Nucleus accumbens (tissue), 56 donors: ENCODE measurements around the gene CRYBG2.
A peak's percentile ranks its signal among the peaks of the same experiment; 100 is the strongest.
"Not testable (repeated sequence)": the region's sequence is repeated elsewhere in the genome, so short reads cannot be mapped to it uniquely, and the experiment has no call there.

Source experiments
- DNase-seq, 56 donors: peaks; one replicate each; lab custom pipeline; 2025; lab: John Stamatoyannopoulos, UW

The CRYBG2 gene

DNA sequence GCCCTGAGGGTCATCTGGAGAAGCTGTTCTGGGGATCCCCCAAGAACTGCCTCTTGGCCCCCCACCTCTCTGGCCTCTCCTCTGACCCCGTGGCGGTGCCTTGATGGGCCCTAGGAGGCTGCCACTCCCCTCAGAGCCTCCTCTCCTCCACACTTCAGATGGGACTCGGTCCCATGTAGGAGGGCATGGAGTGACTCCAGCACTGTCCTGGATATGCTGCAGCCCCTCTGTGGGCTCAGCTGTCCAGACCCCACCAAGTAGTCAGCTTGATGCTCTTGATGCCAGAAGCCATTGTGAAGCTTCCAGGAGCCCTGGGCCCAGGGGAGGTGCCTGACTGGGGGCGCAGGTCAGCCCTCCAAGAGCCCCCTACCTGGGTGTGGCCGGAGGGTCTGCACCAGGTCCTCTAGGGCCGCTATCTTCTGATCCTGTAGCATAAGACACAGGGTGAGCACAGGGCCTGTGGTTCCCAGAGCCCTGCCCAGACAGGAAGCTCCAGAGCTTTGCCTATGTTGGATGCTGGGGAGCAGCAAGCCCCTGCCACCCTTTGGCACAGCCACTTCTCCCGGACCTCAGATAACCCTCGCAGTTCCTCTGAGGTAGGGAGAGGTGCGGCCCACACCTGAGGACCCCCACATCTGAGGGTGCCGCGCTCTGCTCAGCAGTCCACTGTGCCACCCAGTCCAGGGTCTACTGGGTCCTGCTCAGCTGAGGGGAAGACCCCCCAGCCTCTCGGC is 56.7 kb downstream of the CRYBG2 start:
- no peak for DNase-seq

DNA sequence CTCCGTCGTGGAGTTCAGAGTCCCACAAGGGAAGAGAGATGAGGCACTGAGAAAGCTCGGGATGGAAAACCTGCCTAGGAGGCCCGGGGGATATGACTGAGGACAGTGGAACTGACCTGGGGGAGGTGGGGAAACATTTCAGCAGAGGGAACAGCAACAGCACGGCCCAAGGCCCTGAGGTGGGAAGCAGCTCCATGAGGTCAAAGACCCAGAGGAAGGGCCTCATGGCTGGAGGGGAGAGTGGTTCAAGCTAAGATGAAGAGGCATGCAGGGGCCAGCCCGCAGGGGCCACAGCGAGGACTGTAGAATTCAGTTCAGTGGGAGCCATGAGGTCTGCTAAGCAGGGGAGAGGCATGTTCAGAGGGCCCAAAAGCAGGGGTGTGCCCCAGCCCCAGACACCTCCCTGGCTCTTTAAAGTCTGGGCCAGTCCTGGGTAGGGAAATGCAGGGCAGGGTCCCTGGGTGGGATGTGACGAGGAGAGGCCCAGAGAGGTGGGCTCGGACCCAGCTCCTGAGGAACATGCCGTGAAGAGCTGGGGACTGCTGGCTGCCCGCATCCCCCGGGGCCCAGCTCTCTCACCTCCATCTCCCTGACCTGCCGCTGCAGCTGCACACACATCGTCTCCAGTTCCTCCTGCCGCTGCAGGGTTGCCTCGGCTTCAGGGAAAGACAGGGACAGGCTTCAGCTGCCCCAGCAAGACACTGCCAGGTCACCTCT is 57.4 kb downstream of the CRYBG2 start:
- no peak for DNase-seq

DNA sequence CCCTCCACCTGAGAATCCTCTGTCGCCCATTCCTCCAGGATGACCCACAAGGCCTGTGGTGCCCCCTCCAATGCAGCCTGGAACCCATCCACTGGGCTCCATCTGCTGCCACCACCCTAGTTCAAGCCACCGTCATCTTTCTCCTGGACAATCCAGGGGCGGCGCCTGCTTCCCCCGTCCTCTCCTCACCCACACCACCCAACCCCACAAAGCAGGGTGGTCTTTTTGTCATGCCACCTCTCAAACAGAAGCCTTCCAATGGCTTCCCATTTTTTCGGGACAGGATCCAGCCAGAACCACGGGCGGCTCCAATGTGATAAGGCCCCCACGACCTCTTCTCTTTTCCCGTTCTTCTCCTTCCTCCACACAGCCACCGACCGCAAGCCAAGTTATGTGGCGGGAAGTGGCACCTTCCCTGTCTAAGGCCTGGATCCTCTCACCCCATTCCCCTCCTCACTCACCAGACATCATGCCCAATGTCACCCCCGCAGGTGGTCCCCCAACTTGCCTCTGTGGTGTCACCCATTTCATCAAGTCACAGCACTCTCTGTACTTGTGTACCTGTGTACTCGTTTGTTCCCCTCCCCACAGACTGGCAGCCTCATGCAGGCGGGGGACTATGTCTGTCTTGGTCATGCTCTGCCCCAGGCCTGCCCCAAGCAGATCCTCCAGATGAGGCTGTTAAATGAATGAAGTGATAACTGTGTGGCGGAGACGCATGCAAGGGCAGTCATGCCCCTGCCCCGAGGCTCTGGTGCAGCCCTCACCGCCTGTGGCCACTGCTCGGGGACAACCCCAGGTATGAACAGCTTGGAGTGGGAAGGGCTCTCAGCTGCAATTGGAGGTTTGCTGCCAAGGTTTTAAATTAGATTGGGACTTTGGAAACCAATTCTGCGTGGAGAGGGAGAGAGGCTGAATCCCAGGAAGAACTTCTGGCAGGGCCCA is 58.5 kb downstream of the CRYBG2 start:
- DNase-seq: no peak

DNA sequence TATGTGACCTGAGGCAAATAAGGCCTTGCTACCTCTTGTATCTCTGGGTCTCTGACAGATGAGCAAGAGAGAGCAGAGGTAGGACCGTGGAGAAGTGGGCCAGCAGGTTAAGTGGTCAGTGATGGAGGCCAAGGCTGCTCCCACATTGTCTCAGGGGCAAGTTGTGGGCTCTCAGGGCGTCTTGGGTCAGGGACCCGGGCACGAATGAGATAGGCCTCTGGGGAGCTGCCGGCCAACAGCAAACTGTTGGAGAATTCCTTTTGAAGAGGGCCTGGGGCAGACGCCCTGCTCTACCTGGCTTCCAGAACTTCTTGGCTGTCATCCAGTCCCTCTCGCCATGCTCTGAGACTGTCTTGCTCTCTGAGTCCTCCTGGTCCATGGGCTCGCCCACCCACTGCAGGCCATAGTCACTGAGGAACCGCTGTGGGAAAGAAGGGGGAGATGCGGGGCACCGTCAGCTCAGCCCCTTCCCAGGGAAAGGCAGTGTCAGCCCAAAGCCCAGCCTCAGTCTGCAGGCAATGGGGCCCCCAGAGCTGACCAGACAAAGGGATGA is 59.9 kb downstream of the CRYBG2 start:
- no peak for DNase-seq

DNA sequence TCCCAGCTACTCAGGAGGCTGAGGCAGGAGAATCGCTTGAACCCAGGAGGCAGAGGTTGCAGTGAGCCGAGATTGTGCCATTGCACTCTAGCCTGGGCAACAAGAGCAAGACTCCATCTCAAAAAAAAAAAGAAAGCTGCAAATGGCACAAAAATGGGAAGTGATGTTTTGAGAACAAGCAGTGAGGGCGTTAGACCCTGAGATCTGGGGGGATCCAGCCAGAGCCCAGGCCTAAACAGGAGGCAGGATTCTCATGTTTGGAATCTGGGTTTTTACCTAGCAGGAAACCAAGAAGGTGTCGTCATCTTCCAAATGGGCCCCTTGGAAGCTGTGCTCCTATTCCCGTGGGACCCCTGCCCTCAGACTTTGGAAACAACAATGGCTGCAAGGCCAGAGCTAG is 61.2 kb downstream of the CRYBG2 start:
- not testable (repeated sequence) for DNase-seq

DNA sequence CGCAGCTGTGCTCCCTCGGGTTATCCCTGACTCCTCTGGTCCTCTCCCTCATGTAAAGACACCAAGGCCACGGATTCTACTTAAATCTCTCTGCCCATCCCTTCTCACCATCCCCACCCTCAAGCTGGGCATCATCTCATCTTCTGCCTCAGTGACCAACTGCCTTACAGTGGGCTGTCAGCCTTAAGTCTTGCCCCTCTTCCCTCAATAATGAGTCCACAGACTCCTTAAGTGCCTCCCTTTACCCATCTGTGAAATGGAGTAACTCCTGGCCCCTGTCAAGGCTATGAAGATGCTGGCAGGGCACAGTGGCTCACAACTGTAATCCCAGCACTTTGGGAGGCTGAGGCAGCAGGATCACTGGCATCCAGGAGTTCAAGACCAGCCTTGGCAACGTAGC is 62.0 kb downstream of the CRYBG2 start:
- DNase-seq: no peak

DNA sequence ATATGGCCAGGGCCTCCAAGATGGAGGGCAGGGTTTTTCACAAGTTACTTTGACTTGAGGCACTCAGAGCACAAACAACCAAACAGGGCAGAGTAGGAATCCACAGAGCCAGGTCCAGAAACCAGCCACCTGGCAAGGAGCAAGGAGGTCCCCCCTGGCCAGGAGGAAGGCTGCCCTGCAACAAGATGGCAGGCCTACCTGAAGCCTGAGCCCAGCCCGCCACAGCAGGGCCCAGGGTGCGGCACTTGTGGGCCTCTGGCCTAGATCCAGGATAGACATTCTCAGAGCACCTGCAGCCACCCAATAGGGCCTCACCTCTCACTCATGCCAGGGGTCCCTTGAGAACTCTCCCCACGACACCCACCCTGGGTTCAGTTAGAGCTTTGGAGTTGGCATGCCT is 62.5 kb downstream of the CRYBG2 start:
- no peak for DNase-seq

DNA sequence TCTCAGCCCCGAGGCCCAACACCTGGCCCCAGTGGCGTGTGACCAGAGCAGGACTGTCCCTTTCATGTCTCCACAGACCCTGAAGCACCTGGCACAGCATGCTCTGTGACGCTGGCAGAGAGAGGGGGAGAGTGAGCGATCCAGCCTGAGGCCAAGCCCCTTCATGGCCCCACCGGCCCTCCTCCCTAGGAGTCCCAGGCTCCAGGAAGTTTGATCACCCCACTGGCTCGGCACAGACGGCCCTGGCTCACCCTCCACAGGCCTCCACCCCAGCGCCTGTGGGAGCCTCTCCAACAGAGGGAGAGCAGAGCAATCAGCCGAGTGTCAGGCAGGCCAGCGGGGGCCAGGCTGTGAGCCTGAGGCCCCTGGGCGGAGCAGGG is 63.1 kb downstream of the CRYBG2 start:
- no peak for DNase-seq

DNA sequence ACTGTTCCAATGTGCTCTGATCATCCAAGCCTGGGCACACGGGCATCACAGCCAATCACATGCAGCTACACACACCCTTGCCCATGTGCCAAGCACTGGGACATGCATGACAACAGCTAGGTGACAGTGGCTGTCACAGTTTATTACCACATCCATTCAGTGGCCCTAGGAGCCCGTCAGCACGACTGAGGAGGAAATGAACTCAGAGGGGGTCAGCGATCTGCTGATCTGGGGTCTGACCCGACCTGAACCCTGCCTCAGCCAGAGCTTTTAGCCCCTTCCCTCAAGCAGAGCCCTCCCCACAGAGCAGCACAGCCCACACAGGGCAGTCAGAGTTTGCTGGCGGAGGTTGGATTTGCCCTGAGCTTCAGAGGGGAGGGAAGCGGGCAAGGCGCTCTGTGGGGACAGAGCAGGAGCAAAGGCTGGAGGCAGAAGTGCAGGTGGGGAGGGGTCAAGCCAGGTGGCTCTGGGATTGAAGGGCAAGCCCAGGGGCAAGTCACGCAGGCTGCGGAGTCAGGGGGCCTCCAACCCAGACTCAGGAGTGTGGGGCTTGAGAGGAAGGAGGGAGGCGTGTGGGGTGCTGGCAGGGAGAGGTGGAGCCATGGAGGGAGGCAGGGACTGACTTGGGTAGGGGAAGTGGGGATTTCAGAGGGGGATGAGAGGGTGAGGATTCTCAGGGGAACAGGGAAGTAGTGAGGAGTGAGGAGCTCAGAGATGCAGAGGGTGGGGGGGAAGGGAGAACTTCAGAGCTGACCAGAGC is 63.6 kb downstream of the CRYBG2 start:
- no peak for DNase-seq

DNA sequence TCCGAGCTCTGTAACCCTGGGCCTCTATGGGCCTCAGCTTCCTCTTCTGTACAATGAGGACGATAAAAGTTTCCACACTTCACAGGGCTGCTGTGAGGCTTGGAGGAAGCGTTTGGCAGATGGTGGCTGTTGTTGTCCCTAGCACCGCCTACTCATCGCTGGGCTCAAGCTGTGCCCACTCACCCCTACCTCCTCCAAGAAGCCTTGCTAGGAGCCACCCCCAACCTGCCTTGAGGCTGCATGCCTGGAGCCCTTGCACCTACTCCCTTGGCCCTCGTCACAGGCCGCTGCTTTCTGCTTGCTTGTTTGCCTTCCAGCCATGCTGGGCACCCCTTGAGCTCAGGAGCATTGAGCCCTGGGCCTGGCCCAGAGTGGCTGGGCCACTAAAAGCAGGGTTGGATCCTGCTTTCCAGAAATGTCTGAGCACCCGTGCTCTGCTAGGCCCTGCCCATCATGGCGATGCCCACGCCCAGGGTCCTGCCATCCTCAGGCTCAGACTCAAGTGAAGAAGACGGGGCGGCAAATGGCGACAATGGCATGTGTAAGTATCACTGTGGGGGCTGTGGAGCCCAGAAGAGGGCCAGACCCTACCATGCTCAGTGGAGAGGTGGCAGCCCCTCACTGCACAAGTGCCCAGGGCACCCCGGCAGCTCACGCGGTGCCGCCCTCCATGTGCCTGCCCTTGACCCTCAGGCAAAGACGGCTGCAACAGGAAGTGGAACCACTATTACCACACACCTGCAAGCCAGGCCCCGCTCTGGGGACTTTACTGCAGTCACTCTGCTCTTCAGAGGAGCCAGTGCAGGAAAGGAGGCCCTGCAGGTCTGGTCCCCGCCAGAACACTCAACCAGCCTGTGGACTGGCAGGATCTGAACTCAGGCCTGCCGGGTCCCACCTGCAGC is 64.5 kb downstream of the CRYBG2 start:
- peak in 1 of 56 donors; percentile 17 for DNase-seq

DNA sequence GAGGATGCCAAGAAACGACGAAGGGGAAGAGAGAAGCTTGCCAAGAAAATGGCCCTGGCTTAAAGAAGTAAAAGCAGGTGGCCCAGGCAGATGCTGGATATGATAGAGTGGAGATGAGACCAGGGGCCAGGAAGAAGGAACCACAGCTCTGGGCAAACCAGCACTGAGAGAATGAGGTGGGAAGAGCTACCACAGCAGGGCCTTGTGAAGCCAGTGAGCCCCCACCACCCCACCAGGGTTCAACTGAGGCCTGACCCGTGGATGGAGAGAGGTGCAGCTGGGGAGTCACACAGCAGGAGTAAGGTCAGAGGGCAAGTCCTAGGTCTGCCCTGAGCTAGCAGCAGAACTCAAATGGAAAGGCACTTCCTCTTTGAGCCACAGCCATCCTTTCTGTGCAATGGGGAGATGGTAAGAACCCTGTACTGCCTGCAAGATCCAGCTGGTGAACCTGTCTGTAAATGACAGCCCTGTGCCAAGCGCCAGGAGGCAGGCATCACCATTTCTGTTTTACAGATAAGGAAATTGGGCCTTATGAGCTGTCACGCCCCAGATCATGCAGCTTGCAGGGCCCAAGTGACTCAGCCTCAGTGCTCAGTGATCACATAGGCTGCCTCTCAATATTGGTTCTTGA is 65.5 kb downstream of the CRYBG2 start:
- peak in 8 of 56 donors; percentile 8 to 52 (median 30) for DNase-seq

DNA sequence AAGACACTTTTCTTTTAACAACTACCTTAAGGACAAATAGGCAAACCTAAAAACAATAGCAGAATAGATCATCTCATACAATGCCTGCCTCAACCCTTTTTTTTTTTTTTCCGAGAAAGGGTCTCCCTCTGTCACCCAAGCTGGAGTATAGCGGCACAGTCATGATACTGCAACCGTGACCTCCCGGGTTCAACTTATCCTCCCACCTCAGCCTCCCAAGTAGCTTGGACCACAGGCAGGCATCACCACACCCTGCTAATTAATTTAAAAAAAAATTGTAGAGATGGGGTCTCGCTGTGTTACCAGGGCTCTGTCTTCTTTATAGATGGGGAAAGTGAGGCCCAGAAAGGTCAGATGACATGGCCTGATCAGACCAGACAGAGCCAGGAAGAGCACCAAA is 66.1 kb downstream of the CRYBG2 start:
- DNase-seq: no peak

DNA sequence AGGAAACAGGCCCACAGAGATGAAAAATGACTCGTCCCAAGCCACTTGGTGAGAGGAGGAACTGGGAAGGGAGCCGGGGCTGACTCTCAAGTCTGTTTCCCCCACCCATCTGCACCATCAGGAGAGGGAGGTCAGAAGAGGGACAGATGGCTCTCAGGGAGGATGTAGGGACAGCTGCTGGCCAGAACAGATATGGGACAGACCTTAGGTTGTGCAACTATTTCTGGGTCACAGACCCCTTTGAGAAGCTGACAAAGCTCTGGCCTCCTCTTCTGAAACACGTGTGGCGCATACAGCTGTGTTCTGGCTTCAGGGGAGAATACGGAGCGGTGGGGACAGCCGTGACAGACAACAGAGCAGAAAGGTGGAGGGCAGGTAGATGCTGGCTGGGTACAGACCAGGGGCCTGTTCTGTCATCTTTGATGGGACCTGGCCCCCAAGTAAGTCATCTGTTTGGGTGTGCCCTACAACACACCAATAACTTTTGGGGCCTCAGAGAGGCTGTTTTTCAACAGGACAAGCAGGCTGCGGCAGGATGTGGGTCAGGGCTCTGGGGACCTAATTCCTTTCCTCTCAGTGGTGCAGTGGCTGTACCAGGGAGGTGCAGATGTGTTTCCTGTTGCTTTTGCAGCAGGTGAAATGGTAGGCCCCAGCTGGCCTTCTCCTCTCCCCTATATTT is 66.8 kb downstream of the CRYBG2 start:
- no peak for DNase-seq

DNA sequence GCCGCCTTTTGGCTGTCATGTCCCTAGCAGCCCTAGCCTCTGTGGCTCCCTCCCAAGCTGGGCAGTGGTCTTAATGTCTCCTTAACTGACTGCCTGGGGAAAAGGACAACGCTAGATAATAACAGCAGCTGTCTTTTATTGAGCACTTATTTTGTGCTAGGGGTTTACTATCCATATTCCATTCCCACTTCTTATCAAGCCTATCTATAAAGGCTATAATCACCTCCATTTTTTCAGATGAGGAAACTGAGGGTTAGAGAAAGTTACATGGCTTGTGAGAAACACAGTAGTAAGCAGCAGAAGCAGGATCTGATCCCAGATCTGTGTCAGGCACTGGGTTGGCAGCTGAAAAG is 67.9 kb downstream of the CRYBG2 start:
- DNase-seq: no peak

DNA sequence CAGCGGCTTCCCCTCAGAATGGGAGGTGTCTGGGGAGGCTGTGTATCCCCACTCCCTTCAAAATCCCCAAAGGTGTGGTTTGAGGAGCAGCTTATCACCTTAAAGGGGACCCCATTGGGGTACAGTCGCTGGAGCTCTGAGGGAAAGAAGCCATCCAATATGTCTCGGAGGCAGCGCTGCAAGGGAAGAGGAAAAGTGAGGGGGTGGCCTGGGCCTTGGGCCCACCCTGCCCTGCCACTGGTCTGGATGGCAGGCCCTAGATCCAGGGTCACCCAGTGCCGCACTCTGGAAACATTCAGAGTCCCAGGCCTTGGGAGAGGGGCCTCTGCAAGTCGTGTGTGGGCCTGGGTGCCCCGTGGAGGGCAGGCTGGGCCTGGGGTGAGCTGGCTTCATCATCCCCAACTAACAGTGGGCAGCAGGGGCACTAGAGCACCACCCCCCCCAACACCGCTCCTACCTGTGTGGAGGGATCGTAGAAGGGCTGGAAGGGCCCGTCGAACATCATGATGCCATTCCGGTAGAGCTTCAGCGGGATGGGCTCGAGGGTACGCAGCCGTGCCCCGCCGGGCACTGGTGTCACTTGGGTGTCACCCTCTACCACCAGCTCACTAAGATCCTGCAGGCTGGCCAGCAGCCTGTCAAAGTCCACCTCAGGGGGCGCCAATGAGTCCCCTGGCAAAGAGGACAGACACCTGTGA is 68.4 kb downstream of the CRYBG2 start:
- DNase-seq: no peak

DNA sequence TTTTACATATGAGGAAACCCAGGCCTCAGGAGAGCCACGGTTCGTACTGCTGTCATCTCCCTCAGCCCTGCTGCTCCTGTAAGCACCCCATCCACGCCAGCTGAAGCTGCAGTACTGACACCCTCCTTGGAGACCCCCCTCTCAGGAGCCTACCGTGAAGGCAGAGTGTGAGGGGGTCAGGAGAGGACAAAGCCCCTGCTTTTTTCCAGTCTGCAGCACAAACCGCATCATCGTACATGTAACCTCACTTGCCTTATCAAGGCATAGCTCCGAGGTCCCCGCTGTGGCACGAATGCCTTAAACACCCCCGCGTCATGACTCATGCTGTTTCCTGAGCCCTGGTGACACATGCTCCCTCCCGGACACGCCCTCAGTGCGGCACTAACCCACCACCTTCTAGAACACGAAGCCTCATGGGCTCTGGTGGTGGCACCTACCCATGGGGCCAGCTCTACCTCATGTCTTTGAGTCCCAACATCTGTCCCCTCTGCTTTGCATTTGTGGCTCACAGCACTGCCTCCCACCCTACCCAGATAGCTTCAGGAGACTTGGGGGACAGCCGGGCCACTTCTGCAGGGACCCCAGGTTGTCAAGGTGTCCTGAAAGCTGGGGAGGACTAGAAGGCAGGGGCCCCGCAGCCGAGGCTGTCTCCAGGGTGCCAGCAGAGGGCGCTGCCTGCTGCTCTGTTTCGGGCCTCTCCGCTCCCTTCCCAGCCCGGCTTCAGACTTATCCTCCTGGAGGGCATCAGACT is 69.2 kb downstream of the CRYBG2 start:
- peak in 44 of 56 donors; percentile 16 to 89 (median 54) for DNase-seq
